ENCODE data around the gene TOM1L2. TPM values are rescaled to one million over a fixed set of nuclear protein-coding genes. Genes with fewer than 3 reads are reported as not detected.

TOM1L2 gene
- total RNA-seq, 2 donors from 2014 or later, result 47.6 to 68.7 TPM

GRCh38 chr17:17978481-17979424 is 6.6 kb upstream of the TOM1L2 start:
- DNase-seq, result no peak
- Histone ChIP-seq H3K36me3 (no peaks in the 10 kb centered on the region), H3K27me3 (no peaks in the 10 kb centered on the region), H3K4me1 (no peaks in the 10 kb centered on the region), H3K27ac (no peak overlapping the region), H3K9me3 (no peaks in the 10 kb centered on the region), H3K4me3 (no peak overlapping the region), H3K9ac (ENCODE audit: low read depth in 2 of 2, low read length in 2 of 2) (no peak overlapping the region)
- no peak for TF ChIP-seq CTCF (IDR thresholded peaks at IDR 0.05)
- intact Hi-C loops (cut with DNase I), result no loop called here

DNA sequence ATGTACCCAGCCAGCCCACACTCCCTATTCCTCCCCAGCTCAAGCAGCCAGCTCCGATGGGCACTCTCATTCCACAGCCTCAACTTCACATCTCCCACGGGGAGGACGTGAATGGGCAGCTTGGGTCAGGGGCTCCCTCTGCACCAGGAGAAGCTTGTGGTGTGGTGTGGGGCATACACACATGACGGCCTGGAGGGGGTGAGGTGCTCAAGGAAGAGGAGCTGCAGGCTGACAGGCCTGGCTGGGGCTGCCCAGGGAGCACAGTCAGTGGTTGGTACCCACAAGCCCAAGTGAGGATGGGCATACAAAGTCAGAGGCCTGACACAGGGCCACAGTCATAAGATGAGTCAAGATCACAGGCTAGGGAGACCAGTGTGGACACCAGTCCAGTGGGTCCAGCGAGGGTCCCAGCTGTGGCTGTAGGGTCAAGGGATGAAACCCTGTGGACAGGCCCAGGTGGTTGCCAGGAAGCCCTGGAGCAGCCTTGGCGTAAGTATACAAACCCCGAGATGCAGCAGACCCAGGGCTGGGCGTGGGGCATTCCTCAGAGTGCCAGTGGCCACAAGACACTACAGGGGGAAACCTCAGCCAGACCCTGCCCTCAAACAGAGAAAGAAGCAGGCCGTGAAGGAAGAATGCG is 4.9 kb upstream of the TOM1L2 start:
- no peaks in the 10 kb centered on the region for H3K36me3 ChIP-seq
- no peaks in the 10 kb centered on the region for H3K27me3 ChIP-seq
- DNase-seq, result no peak
- H3K9me3 ChIP-seq, result no peaks in the 10 kb centered on the region
- intact Hi-C loops (cut with DNase I), result no loop called here
- no peak for TF ChIP-seq CTCF (IDR thresholded peaks at IDR 0.05)
- no peaks in the 10 kb centered on the region for H3K4me1 ChIP-seq
- no peak overlapping the region for H3K4me3 ChIP-seq
- H3K9ac ChIP-seq (ENCODE audit: low read depth in 2 of 2, low read length in 2 of 2), result no peak overlapping the region
- no peak overlapping the region for H3K27ac ChIP-seq

DNA sequence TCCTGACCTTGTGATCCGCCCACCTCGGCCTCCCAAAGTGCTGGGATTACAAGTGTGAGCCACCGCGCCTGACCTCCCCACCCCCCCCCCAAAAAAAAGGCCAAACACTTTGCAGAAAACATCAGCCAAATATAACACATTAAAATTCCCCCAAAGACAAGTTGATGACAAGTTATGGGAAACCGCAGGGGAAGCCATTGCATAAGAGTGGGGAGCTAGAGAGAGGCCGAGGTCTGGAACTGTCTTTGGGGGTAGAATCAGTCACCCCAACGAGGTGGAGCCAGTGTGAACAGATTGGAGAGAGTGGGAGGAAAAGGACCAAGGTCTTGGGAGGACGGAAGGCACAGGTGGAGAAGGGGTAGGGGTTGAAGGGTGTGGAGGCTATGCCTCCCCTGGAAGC is 3.2 kb upstream of the TOM1L2 start:
- intact Hi-C loops (cut with DNase I), result no loop called here
- H3K9ac ChIP-seq (ENCODE audit: low read depth in 2 of 2, low read length in 2 of 2), result no peak overlapping the region
- no peak for TF ChIP-seq CTCF (IDR thresholded peaks at IDR 0.05)
- H3K9me3 ChIP-seq, result no peaks in the 10 kb centered on the region
- H3K27me3 ChIP-seq, result no peaks in the 10 kb centered on the region
- H3K4me1 ChIP-seq, result peaks cover 3% of the 10 kb centered on the region
- H3K27ac ChIP-seq, result no peak overlapping the region
- DNase-seq, result no peak
- no peaks in the 10 kb centered on the region for H3K36me3 ChIP-seq
- H3K4me3 ChIP-seq, result no peak overlapping the region

DNA sequence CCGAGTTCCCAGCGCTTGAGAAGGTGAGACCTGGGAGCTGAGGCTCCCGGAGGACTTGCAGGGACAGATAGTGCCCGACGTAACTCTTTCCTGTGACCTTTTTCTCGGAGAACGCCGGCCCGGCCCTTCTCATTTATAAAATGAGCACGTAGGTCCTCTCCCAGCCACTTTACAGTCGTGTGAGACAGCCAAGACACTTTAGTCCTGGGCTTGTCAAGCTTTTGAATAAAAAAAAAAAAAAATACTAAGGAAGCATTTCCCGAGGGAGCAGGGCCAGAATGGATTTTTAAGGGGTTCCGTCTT is 703 bp upstream of the TOM1L2 start:
- Histone ChIP-seq H3K4me1 (peaks cover 3% of the 10 kb centered on the region), H3K4me3 (peak overlapping the region; percentile 48), H3K9me3 (no peaks in the 10 kb centered on the region), H3K27me3 (no peaks in the 10 kb centered on the region), H3K9ac (ENCODE audit: low read depth in 2 of 2, low read length in 2 of 2) (peak overlapping the region in 1 of 2 donors; percentile 46), H3K36me3 (no peaks in the 10 kb centered on the region), H3K27ac (peak overlapping the region; percentile 11)
- DNase-seq, result no peak
- no peak for TF ChIP-seq CTCF (IDR thresholded peaks at IDR 0.05)
- intact Hi-C loops (cut with DNase I), result no loop called here

GRCh38 chr17:17971431-17972125 is 622 bp downstream of the TOM1L2 start:
- TF ChIP-seq CTCF (IDR thresholded peaks at IDR 0.05), result no peak

More at GRCh38 chr17:17971431-17972125, 622 bp downstream of the TOM1L2 start:
- H3K27ac ChIP-seq, result peak overlapping the region; percentile 84
- H3K4me1 ChIP-seq, result peaks cover 3% of the 10 kb centered on the region
- H3K9me3 ChIP-seq, result no peaks in the 10 kb centered on the region
- peak; percentile 42 for DNase-seq
- no peaks in the 10 kb centered on the region for H3K27me3 ChIP-seq
- peak overlapping the region; percentile 97 for H3K4me3 ChIP-seq
- H3K36me3 ChIP-seq, result no peaks in the 10 kb centered on the region
- intact Hi-C loops (cut with DNase I), result no loop called here
- peak overlapping the region; percentile 77 to 85 for H3K9ac ChIP-seq (ENCODE audit: low read depth in 2 of 2, low read length in 2 of 2)

Data from colonic mucosa (tissue), 4 donors.